Breast epithelium (tissue), 3 donors: Measurements from ENCODE around the gene ELOB.

Experiments used
- POLR2A ChIP-seq: fragments of 450-650 bp; IDR thresholded peaks from one replicate; pipeline ENCODE4 v1.6.1; 2016; ENCODE audit warnings: antibody characterized with exemption, mild to moderate bottlenecking, moderate library complexity
- TF ChIP-seq, protein P1 (sequence below), 3 donors: fragments of 450-650 bp; IDR thresholded peaks; one replicate each; pipeline ENCODE4 v1.5.1; 2016 to 2017; ENCODE audit warnings: antibody characterized with exemption in 3 of 3, mild to moderate bottlenecking in 3 of 3, moderate library complexity in 3 of 3

GRCh38 chr16:2798723-2799204 is 21.7 kb upstream of the ELOB start:
- TF ChIP-seq, protein P1, sequence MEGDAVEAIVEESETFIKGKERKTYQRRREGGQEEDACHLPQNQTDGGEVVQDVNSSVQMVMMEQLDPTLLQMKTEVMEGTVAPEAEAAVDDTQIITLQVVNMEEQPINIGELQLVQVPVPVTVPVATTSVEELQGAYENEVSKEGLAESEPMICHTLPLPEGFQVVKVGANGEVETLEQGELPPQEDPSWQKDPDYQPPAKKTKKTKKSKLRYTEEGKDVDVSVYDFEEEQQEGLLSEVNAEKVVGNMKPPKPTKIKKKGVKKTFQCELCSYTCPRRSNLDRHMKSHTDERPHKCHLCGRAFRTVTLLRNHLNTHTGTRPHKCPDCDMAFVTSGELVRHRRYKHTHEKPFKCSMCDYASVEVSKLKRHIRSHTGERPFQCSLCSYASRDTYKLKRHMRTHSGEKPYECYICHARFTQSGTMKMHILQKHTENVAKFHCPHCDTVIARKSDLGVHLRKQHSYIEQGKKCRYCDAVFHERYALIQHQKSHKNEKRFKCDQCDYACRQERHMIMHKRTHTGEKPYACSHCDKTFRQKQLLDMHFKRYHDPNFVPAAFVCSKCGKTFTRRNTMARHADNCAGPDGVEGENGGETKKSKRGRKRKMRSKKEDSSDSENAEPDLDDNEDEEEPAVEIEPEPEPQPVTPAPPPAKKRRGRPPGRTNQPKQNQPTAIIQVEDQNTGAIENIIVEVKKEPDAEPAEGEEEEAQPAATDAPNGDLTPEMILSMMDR (IDR thresholded peaks at IDR 0.05) = no peak
- TF ChIP-seq POLR2A = no peak
